Ascending aorta (tissue), 2 donors: ENCODE data around the gene NPR3. TPM values are rescaled to one million over a fixed set of nuclear protein-coding genes. Genes with fewer than 3 reads are reported as not detected.

Experiments
- DNase-seq, 2 donors: peaks; one replicate each; pipeline ENCODE4 v3.0.0-alpha.2; 2019; ENCODE audit warnings: low spot score in 2 of 2
- H3K27ac ChIP-seq, 2 donors: fragments of 200-600 bp; sonication (generic); one replicate each; pipeline ENCODE4 v1.5.1; 2016 to 2017; ENCODE audit warnings: mild to moderate bottlenecking in 1 of 2
- H3K27me3 ChIP-seq: fragments of 200-600 bp; sonication (generic); one replicate; pipeline ENCODE4 v1.5.1; 2017
- H3K36me3 ChIP-seq, 2 donors: fragments of 200-600 bp; sonication (generic); one replicate each; pipeline ENCODE4 v1.5.1; 2016
- H3K4me1 ChIP-seq, 2 donors: fragments of 200-600 bp; sonication (generic); one replicate each; pipeline ENCODE4 v1.5.1; 2016 to 2017; ENCODE audit warnings: mild to moderate bottlenecking in 1 of 2
- H3K4me3 ChIP-seq, 2 donors: fragments of 200-600 bp; sonication (generic); one replicate each; pipeline ENCODE4 v1.5.1; 2016 to 2017; ENCODE audit warnings: mild to moderate bottlenecking in 1 of 2
- H3K9me3 ChIP-seq, 2 donors: fragments of 200-600 bp; sonication (generic); one replicate each; pipeline ENCODE4 v1.5.1; 2016
- CTCF ChIP-seq, 3 experiments: fragments of 200-600 bp in 2 of 3; fragments of 450-650 bp in 1 of 3; sonication (generic) in 2 of 3; IDR thresholded peaks; one replicate each; pipeline ENCODE4 v1.5.1; 2016 to 2019; ENCODE audit warnings: antibody characterized with exemption in 3 of 3, mild to moderate bottlenecking in 1 of 3, moderate library complexity in 1 of 3
- intact Hi-C: fragments of 100-400 bp; cut with DNase I; formaldehyde crosslinking; loops from one replicate; pipeline ENCODE4 v1.15.1; 2023
- total RNA-seq: library from RNA; depleted of rRNA; stranded (reverse); fragments of >200 nt; gene quantifications from one replicate; pipeline ENCODE4 v1.1.0, GENCODE V29; 2016

NPR3 gene
- total RNA-seq, 1 donor from 2014 or later = 3.5 TPM

- H3K4me3 ChIP-seq = no peak overlapping the region
- intact Hi-C loops = loop anchor here (5.0 kb wide), 1 partner anchor 47 kb away; no protein-coding TSS in a partner anchor
- no peak overlapping the region for H3K27ac ChIP-seq
- H3K36me3 ChIP-seq = no peaks in the 10 kb centered on the region
- TF ChIP-seq CTCF (IDR thresholded peaks at IDR 0.05) = no peak
- DNase-seq = no peak
- H3K9me3 ChIP-seq = no peaks in the 10 kb centered on the region
- no peaks in the 10 kb centered on the region for H3K4me1 ChIP-seq
- no peaks in the 10 kb centered on the region for H3K27me3 ChIP-seq
These were observed 54.1 kb downstream of the NPR3 start for GRCh38 chr5:32765266-32765665.

GRCh38 chr5:32767948-32768467 is 56.9 kb downstream of the NPR3 start:
- Histone ChIP-seq H3K27me3 (no peaks in the 10 kb centered on the region), H3K27ac (peak overlapping the region; percentile 7 to 34), H3K4me3 (no peak overlapping the region), H3K9me3 (no peaks in the 10 kb centered on the region), H3K36me3 (no peaks in the 10 kb centered on the region), H3K4me1 (no peaks in the 10 kb centered on the region)
- DNase-seq = peak; percentile 28 to 79
- intact Hi-C loops = loop anchor here (5.0 kb wide), 1 partner anchor 44 kb away; no protein-coding TSS in a partner anchor
- no peak for TF ChIP-seq CTCF (IDR thresholded peaks at IDR 0.05)

DNA sequence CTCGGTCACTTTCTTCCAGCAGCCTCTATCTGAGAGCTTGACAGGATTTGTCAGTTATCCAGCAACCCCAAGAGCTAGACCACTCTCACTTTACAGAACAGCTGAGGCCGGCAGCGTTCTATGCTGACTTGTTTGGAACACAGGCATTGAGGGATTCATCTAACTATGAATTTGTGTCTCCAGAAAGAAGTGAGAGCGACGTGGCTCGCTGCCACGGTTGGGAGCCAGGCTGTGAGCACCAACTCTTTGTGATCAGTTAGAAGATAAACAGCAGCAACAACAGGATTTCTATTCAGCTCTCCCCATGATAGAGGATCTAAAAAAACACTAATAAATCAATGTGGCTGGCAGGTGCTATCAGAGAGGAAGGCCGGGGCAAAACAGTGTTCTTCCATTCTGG is 58.6 kb downstream of the NPR3 start:
- no peak for DNase-seq
- H3K36me3 ChIP-seq = peaks cover 0 to 2% of the 10 kb centered on the region in 2 donors
- no peaks in the 10 kb centered on the region for H3K27me3 ChIP-seq
- no peak overlapping the region for H3K27ac ChIP-seq
- TF ChIP-seq CTCF (IDR thresholded peaks at IDR 0.05) = no peak
- no peaks in the 10 kb centered on the region for H3K9me3 ChIP-seq
- intact Hi-C loops = loop anchor here (5.0 kb wide), 1 partner anchor 43 kb away; no protein-coding TSS in a partner anchor
- H3K4me1 ChIP-seq = no peaks in the 10 kb centered on the region
- H3K4me3 ChIP-seq = no peak overlapping the region

DNA sequence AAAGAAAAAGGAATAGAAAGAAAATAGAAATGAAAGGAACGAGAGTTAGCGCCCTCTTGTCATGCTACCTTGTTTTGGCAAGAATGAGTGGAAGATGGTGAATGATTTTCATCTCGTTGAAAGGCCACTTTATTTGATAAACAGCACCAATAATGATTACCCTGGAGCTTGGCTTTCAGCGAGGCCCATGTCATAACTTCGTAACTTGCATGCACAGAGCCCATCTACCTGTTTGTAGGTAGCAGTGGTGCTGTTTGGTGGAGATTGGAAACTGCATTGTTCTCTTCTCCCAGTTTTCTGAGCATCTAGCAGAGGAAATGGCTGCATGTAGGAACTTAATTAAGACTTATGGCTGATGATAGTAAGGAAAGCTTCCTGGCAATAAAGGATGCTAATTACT is 59.3 kb downstream of the NPR3 start:
- H3K9me3 ChIP-seq = no peaks in the 10 kb centered on the region
- H3K27ac ChIP-seq = no peak overlapping the region
- no peaks in the 10 kb centered on the region for H3K27me3 ChIP-seq
- intact Hi-C loops = no loop called here
- peaks cover 0 to 4% of the 10 kb centered on the region in 2 donors for H3K36me3 ChIP-seq
- no peak overlapping the region for H3K4me3 ChIP-seq
- DNase-seq = no peak
- H3K4me1 ChIP-seq = no peaks in the 10 kb centered on the region
- TF ChIP-seq CTCF (IDR thresholded peaks at IDR 0.05) = no peak

DNA sequence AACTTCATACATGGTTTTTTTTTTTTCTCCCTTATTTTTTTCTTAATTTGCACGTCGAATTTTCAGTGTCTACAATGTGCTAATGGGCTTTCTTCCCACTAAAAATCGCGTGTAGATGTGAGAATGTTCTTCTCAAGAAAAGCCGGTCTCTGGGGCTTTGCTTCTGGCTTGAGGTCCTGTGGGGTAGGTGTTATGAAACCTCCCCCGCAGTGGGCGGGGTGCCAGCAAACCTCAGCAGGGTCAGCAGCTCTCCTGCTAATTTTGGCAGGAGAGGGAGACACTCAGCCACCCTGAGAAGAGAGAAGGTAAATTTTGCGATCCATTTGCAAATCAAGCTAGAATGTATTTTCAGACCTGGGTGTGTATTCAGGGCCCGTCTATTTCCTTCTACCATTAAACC is 59.9 kb downstream of the NPR3 start:
- no peak for DNase-seq
- H3K36me3 ChIP-seq = peaks cover 0 to 4% of the 10 kb centered on the region in 2 donors
- no peaks in the 10 kb centered on the region for H3K4me1 ChIP-seq
- TF ChIP-seq CTCF (IDR thresholded peaks at IDR 0.05) = no peak
- intact Hi-C loops = no loop called here
- H3K4me3 ChIP-seq = no peak overlapping the region
- no peaks in the 10 kb centered on the region for H3K27me3 ChIP-seq
- no peaks in the 10 kb centered on the region for H3K9me3 ChIP-seq
- H3K27ac ChIP-seq = no peak overlapping the region

GRCh38 chr5:32773944-32774343 is 62.8 kb downstream of the NPR3 start:
- intact Hi-C loops = no loop called here
- TF ChIP-seq CTCF (IDR thresholded peaks at IDR 0.05) = no peak
- no peaks in the 10 kb centered on the region for H3K4me1 ChIP-seq

More at GRCh38 chr5:32773944-32774343, 62.8 kb downstream of the NPR3 start:
- H3K27ac ChIP-seq = no peak overlapping the region
- H3K9me3 ChIP-seq = no peaks in the 10 kb centered on the region
- no peak for DNase-seq
- H3K27me3 ChIP-seq = no peaks in the 10 kb centered on the region
- H3K36me3 ChIP-seq = peaks cover 0 to 4% of the 10 kb centered on the region in 2 donors
- no peak overlapping the region for H3K4me3 ChIP-seq
